Upper lobe of left lung (tissue), 6 donors: ENCODE measurements around the gene NUCKS1. TPM values are rescaled to one million over a fixed set of nuclear protein-coding genes. Genes with fewer than 3 reads are reported as not detected.

Experiments used
- ATAC-seq, 2 donors: fragments of 200-7000 bp; cut with Tn5 transposase; one replicate each; pipeline ENCODE4 v1.9.1; 2022; ENCODE audit warnings: mild to moderate bottlenecking in 2 of 2, moderate library complexity in 2 of 2; ENCODE audit not compliant: low FRiP score in 2 of 2
- DNase-seq, 2 donors: peaks; one replicate each; pipeline ENCODE4 v3.0.0-alpha.2; 2019 to 2020
- H3K27ac ChIP-seq, 4 donors: fragments of 200-600 bp; sonication (generic); one replicate each; pipeline ENCODE4 v1.5.1; 2016 to 2019
- H3K27me3 ChIP-seq, 4 donors: fragments of 200-600 bp; sonication (generic); one replicate each; pipeline ENCODE4 v1.5.1; 2017 to 2019
- H3K36me3 ChIP-seq, 4 donors: fragments of 200-600 bp; sonication (generic); one replicate each; pipeline ENCODE4 v1.5.1; 2016 to 2019
- H3K4me1 ChIP-seq, 4 donors: fragments of 200-600 bp; sonication (generic); one replicate each; pipeline ENCODE4 v1.5.1; 2018 to 2019
- H3K4me3 ChIP-seq, 4 donors: fragments of 200-600 bp; sonication (generic); one replicate each; pipeline ENCODE4 v1.5.1; 2017 to 2019; ENCODE audit warnings: mild to moderate bottlenecking in 2 of 4, moderate library complexity in 1 of 4
- H3K9me3 ChIP-seq, 4 donors: fragments of 200-600 bp; sonication (generic); one replicate each; pipeline ENCODE4 v1.5.1; 2018 to 2019
- CTCF ChIP-seq, 6 experiments: fragments of 450-650 bp in 4 of 6; fragments of 200-600 bp in 2 of 6; sonication (generic) in 2 of 6; IDR thresholded peaks; one replicate each; pipeline ENCODE4 v1.5.1; 2016 to 2019; ENCODE audit warnings: antibody characterized with exemption in 6 of 6
- EP300 ChIP-seq, 4 donors: sonication (generic); formaldehyde crosslinking; IDR thresholded peaks; one replicate each; pipeline ENCODE4 v1.5.1; 2017; ENCODE audit warnings: antibody characterized with exemption in 4 of 4, control low read depth in 2 of 4
- POLR2A ChIP-seq, 4 donors: fragments of 450-650 bp; IDR thresholded peaks; one replicate each; pipeline ENCODE4 v1.5.1; 2016 to 2017; ENCODE audit warnings: antibody characterized with exemption in 4 of 4, mild to moderate bottlenecking in 2 of 4
- POLR2AphosphoS5 ChIP-seq, 2 donors: sonication (generic); formaldehyde crosslinking; IDR thresholded peaks; one replicate each; pipeline ENCODE4 v1.5.1; 2017; ENCODE audit warnings: antibody characterized with exemption in 2 of 2
- whole genome bisulfite sequencing, 2 donors: methylation state at CpG; one replicate each; pipeline ENCODE4 v1.1.5; 2017 to 2018; 5-methylcytosine and 5-hydroxymethylcytosine counted together
- total RNA-seq, 6 donors: library from RNA; depleted of rRNA in 4 of 6; stranded (reverse); fragments of >200 nt in 4 of 6; gene quantifications; one replicate each; pipeline versions ENCODE4 v1.1.0 to v1.2.1, GENCODE V29; 2016 to 2021
- donor health status: DM: no; HTN: no; CAD: no; lungs with moderate emphysema.
- donor health status: DM: no; HTN: yes; CAD: no; lungs with severe emphysema.

Gene NUCKS1
- total RNA-seq, 6 donors from 2014 or later, result 65.4 to 182 (median 112) TPM

- DNase-seq (no peak), ATAC-seq (no peak)
- Histone ChIP-seq H3K27me3 (no peaks in the 10 kb centered on the region), H3K4me3 (no peak overlapping the region), H3K27ac (no peak overlapping the region), H3K4me1 (peaks cover 9 to 24% (median 14%) of the 10 kb centered on the region in 4 donors), H3K9me3 (no peaks in the 10 kb centered on the region), H3K36me3 (no peaks in the 10 kb centered on the region)
- WGBS, 2 donors, result 74 to 89% methylated on average over 3 to 5 of the region's 5 CpGs
- no peak for TF ChIP-seq EP300 (IDR thresholded peaks at IDR 0.05)
- TF ChIP-seq CTCF (IDR thresholded peaks at IDR 0.05), result no peak
- no peak for TF ChIP-seq POLR2AphosphoS5 (IDR thresholded peaks at IDR 0.05)
- no peak for TF ChIP-seq POLR2A (IDR thresholded peaks at IDR 0.05)
Observed at GRCh38 chr1:205676002-205676401, 74.0 kb downstream of the NUCKS1 start.

GRCh38 chr1:205675247-205675646 is 74.7 kb downstream of the NUCKS1 start:
- DNase-seq (no peak), ATAC-seq (no peak)
- no peak overlapping the region for H3K27ac ChIP-seq
- H3K36me3 ChIP-seq, result no peaks in the 10 kb centered on the region
- TF ChIP-seq CTCF (IDR thresholded peaks at IDR 0.05), result no peak
- TF ChIP-seq POLR2AphosphoS5 (IDR thresholded peaks at IDR 0.05), result no peak
- TF ChIP-seq POLR2A (IDR thresholded peaks at IDR 0.05), result no peak
- TF ChIP-seq EP300 (IDR thresholded peaks at IDR 0.05), result no peak
- no peaks in the 10 kb centered on the region for H3K27me3 ChIP-seq
- H3K4me3 ChIP-seq, result no peak overlapping the region
- 95 to 99% methylated on average over 4 of the region's 4 CpGs for WGBS, 2 donors
- H3K4me1 ChIP-seq, result peaks cover 5 to 20% (median 8%) of the 10 kb centered on the region in 4 donors
- H3K9me3 ChIP-seq, result no peaks in the 10 kb centered on the region

- TF ChIP-seq EP300 (IDR thresholded peaks at IDR 0.05) (no peak), CTCF (IDR thresholded peaks at IDR 0.05) (no peak), POLR2A (IDR thresholded peaks at IDR 0.05) (no peak), POLR2AphosphoS5 (IDR thresholded peaks at IDR 0.05) (no peak)
- 77 to 82% methylated on average over 4 of the region's 4 CpGs for WGBS, 2 donors
- Histone ChIP-seq H3K4me1 (peaks cover 0 to 22% (median 7%) of the 10 kb centered on the region in 4 donors), H3K36me3 (no peaks in the 10 kb centered on the region), H3K4me3 (no peak overlapping the region), H3K9me3 (no peaks in the 10 kb centered on the region), H3K27me3 (no peaks in the 10 kb centered on the region), H3K27ac (no peak overlapping the region)
- ATAC-seq, result no peak
- DNase-seq, result no peak
Observed at GRCh38 chr1:205672970-205673369, 77.0 kb downstream of the NUCKS1 start.

GRCh38 chr1:205672395-205672889 is 77.5 kb downstream of the NUCKS1 start:
- DNase-seq, result no peak
- H3K4me1 ChIP-seq, result peaks cover 0 to 22% (median 7%) of the 10 kb centered on the region in 4 donors
- TF ChIP-seq POLR2AphosphoS5 (IDR thresholded peaks at IDR 0.05) (no peak), POLR2A (IDR thresholded peaks at IDR 0.05) (no peak), CTCF (IDR thresholded peaks at IDR 0.05) (no peak)
- H3K27ac ChIP-seq, result no peak overlapping the region
- H3K9me3 ChIP-seq, result no peaks in the 10 kb centered on the region
- H3K36me3 ChIP-seq, result no peaks in the 10 kb centered on the region
- no peak overlapping the region for H3K4me3 ChIP-seq
- ATAC-seq, result no peak
- no peaks in the 10 kb centered on the region for H3K27me3 ChIP-seq
- 74 to 77% methylated on average over 11 of the region's 11 CpGs for WGBS, 2 donors
